Activated CD8-positive, alpha-beta memory T cell treated with anti-CD3 and anti-CD28 coated beads for 48 hours (primary cell): ENCODE measurements around the gene CST9L.

Experiments used
- DNase-seq, 3 experiments: peaks; one replicate each; pipeline ENCODE4 v3.0.0-alpha.2; 2020; ENCODE audit warnings: low read depth in 2 of 3, low spot score in 2 of 3

Gene CST9L

DNA sequence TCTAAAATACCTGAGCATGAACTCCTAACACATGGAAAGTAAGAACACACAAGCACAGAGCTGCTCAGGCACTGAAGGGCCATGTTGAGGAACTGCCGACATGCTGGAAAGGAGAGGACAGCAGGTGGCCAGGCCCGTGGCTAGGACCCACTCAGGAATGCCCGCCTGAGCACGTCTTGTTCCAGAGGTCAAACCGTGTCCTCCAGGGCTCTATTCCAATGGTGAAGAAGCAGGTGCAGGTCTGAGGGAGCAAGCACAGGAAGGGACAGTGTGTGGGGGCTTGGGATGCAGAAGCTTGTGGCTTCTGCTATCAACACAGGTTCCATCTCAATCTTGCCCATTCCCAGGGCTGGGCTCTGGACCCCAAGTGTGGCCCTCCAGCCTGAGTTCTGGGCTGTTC, 20.7 kb downstream of the CST9L start:
- no peak for DNase-seq

- no peak for DNase-seq
Measured at GRCh38 chr20:23546435-23547144, 21.7 kb downstream of the CST9L start.

GRCh38 chr20:23544133-23544532, 24.2 kb downstream of the CST9L start:
- no peak for DNase-seq

- DNase-seq: no peak
Measured at GRCh38 chr20:23542801-23543200, 25.5 kb downstream of the CST9L start.

DNA sequence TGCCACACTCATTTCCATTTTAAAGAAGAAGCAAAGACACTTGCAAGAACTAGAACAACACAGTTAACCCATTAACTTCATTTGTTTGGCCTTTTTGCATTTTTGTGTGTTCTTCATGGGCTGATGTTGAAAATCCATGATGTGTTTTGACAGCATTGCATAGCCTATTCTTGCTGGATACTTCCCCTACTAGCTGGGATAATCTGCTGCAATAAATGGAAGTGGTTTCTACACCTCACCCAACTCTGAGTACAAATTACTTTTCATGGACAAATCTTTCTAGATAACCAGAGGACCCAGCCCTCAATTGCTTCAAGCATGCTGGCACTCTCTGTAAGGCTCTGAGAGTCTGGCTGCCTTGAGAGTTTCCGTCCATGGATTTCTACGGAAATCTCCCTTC, 26.5 kb downstream of the CST9L start:
- DNase-seq: no peak

- no peak for DNase-seq
Measured at GRCh38 chr20:23541330-23541729, 27.0 kb downstream of the CST9L start.

GRCh38 chr20:23540624-23541023, 27.7 kb downstream of the CST9L start:
- no peak for DNase-seq

DNA sequence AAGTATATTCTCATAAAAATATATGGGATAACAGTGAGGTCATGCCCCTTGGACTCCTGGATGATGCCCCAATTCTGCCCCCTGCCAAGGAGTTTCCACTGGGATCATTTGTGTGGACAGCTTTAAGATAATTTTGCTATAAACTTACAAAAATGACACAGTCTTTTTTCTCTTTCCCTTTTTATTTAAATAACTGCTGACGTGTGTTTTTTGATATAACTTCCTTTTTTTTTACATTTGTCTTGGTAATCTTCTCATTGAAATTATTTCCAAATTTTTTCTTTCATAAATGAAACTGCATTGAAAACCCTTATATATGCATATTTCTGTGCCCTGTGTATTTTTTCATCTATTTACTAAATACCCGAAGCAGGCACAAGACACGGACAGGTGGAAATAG, 31.3 kb downstream of the CST9L start:
- no peak for DNase-seq

DNA sequence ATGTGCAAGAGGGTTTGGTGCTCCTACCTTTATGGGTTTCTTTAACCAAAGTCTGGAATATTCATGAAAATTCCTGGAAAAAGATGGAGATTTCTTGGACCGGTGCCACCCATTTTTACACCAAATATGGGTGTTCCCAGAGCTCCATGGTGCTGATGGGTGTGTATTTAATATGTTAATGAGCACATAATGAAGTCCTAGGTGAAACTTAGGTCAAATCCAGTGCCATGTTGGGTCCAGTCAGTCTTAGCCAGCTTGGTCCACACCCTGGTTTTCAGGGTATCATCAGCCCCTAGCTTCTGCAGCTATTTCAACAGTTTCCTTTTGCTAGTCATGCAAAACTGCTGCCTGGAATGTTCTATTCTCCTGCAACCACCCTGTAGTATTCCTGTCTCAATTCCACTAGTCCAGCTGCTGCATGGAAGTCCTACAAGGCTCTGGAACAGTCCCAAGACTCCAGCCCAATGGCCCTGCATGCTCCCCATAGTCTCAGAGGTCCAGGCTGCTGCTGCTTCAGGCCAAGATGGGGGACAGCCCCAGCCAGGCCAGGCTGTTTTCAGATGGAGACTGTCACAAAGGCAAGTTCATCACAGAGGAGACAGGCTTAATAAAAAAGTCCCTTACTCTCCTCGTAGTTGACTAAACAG, 31.8 kb downstream of the CST9L start:
- no peak for DNase-seq

DNA sequence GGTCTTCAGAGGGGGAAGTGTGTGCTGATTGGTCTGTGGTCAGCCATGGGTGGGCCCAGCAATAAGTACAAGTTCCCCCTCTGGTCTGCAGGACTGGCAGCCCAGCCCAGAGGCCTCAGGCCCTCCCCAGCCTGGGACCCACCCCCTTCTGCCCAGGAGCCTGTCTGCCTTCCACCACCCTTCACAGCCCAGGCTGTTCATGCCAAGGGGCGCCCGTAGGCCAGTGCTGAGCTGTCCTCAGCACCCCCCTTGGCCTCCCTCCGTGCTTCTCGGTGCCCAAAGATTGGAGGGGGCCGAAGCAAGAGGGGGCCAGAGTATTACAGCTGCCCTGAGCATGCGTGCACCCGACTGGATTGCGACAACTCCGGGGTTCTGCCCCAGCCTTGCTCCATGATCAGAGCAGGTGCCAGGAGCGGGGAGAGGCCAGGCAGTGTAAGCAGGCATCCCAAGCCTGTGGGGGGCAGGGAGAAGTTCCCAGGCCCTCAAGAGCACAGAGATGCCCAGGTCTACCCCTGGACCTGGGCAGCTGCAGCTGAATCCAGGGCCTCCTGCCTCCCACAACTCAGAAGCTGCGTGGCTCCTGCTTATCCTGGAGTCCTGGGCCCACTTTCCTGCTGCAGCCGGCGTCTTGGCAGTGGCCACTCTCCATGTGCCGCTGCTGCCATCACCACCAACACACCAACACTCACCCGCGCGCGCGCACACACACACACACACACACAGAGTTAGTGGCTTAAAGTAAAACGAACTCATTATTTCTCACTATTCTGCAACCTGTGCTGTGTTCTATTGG, 33.3 kb downstream of the CST9L start:
- no peak for DNase-seq

- no peak for DNase-seq
Measured at GRCh38 chr20:23533161-23533560, 35.1 kb downstream of the CST9L start.

- no peak for DNase-seq
Measured at GRCh38 chr20:23532533-23532932, 35.8 kb downstream of the CST9L start.

DNA sequence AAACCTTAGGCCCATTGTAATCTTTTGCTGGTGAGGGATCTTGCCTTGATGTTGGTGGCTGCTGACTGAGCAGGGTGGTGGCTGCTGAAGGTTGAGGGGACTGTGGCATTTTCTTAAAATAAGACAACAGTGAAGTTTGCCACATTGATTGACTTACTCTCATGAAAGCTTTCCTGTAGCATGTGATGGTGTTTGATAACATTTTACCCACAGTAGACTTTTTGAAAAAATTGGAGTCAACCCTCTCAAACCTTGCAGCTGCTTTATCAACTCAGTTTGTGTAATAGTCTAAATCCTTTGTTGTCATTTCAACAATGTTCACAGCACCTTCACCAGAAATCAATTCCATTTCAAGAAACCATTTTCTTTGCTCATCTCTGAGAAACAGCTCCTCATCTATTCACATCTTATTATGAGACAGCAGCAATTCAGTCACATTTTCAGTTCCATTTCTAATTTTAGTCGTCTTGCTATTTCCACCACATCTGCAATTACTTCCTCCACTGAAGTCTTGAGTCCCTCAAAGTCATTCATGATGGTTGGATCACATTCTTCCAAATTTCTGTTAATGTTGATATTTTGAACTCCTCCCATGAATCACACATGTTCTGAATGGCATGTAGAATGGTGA, 37.2 kb downstream of the CST9L start:
- DNase-seq: no peak

DNA sequence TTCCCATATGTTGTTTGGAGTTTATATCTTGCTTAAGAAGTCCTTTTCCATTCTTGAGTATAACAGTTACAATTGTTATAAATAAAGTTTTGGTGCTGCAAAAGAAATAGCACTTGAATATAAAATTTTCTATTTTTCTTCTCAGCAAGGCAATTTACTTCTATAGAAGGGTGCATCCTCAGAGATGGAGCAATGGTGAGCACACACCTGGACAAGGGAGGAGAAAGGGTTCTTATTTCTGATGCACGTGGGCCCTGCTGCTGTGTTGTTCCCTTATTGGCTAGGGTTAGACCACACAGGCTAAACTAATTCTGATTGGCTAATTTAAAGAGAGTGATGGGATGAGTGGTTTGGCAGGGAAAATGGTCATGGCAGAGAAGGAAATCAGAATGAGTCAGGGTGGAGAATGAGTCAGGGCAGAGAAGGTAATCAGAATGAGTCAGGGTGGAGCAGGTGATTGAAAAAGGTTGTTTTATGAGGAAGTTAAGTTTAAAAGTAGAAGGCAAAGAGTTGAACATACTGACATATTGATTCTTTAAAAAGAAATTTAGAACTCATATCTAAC, 39.3 kb downstream of the CST9L start:
- DNase-seq: no peak

- no peak for DNase-seq
Measured at GRCh38 chr20:23526850-23527249, 41.4 kb downstream of the CST9L start.

DNA sequence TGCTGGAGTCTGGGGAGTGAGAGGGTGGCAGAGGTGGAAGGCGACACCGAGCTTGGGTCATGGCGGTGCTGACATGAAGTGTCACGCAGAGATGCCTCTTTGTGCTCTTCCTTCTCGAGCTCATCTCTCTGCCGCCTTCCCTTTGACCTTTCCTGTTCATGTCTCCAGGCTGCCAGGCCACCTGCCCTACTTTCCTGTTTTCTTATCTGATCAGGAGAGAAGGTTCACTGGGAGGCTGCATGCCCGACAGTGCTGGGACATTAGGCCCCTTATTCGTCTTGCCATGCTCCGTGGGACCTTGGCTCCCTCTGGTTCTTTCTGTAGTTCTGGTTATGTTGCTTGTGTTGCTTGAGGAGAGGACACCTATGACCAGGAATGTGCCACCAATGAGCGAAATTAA, 44.1 kb downstream of the CST9L start:
- no peak for DNase-seq

GRCh38 chr20:23520185-23520584, 48.1 kb downstream of the CST9L start:
- no peak for DNase-seq

DNA sequence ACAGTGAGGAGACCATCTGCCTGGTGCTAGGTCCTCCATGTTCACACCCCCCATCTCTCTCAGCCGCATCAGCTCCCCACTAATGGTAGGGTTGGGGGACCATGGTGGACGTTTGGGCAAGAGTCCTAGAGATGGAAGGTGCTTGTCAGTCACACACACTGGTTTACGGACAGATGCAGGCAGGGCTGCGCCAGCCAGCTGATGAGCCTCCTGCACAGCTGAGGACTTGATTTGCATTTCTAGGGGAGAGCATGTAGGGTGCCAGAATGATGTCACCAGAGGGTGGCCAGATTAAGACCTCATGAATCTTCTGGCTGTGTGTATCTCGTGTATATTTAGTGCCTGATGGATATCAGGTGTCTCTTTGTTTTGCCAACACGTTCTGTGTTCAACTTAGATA, 48.7 kb downstream of the CST9L start:
- no peak for DNase-seq

DNA sequence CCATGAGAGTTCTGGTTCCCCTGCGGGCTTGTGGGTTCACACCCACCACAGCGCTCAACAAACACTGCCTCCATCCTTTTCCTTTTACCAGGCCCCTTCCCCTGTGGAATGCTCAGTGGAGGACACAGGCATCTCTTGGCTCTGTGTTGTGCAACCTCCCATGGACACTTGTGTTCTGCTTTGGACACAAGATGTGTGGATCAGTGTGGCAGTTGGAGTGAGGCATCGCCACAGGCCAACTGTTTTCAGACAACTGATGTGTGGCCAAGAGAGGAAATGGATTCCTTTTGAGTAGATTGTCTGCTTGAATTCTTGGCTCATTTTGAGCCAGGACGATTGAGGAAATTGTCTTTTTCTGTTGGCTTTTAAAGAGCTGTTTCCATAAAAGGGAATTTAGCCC, 50.6 kb downstream of the CST9L start:
- no peak for DNase-seq

DNA sequence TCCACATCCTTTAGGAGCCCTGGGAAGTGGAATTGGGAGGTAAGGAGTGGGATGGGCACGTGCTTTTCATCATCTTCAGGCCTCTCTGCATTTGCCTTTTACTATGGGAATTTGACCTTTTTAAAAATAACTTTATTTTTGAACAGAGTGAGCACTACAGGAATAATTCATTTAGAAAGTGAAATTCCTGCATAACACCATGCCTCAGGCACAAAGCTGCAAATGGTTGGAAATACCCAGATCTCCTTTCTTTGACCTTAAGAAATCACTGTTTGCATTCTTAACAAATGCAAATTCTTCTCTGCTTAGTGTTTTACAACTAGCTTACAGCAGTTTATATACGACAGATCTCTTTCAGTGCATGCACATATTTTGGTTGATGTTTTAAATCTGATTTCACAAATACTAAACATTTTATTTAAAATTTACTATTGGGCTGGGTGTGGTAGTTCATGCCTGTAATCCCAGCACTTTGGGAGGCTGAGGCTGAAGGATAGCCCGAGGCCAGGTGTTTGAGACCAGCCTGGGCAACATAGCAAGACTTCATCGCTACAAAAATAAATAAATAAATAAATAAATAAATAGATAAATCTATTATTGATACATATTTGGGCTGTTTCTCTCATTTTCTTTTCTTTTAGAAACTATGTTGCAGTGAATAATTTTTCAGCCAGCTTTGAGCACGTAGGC, 52.9 kb downstream of the CST9L start:
- DNase-seq: no peak

DNA sequence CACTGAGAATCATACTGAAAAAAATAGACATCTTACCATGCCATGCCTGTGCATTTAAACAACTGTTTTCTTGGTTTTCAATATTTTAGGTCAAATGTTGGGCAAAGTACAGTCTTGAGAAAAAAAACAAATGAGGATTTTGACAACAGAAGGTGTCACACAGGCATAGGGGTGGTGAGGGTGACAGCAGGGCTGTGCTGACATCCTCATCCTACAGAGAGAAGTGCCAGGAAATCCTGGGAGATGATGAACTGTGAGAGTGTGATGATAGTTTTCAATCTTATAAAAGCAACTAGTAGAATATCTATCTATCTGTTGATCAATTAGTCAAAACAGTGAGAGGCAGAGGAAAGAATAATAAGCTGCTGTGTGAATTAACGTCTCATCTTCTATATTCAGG, 53.4 kb downstream of the CST9L start:
- DNase-seq: no peak
